NCI-H510A (cell line): ENCODE measurements around the gene TNFSF18.

Source experiments
- DNase-seq: peaks from one replicate; lab custom pipeline; 2025; lab: John Stamatoyannopoulos, UW

Gene TNFSF18

DNA sequence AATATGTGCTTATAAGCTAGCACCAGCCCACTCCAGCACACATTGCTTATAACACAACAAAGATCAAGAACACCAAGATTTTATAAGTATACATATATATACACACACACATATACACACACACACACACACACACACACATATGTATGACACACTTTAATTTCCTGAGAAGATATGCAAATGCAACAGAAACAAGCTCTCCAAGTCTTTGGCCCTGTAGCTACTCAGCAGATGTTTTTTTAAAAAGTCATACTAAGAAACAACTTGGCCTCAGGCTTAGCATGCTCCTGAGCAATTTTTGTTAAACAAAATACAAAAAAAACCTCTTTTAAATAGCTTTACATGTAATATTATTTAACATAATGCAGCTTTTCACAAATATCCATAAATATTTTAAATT lies 11.1 kb downstream of the TNFSF18 start:
- DNase-seq, result no peak

- no peak for DNase-seq
Observed at GRCh38 chr1:173038875-173039554, 11.7 kb downstream of the TNFSF18 start.

DNA sequence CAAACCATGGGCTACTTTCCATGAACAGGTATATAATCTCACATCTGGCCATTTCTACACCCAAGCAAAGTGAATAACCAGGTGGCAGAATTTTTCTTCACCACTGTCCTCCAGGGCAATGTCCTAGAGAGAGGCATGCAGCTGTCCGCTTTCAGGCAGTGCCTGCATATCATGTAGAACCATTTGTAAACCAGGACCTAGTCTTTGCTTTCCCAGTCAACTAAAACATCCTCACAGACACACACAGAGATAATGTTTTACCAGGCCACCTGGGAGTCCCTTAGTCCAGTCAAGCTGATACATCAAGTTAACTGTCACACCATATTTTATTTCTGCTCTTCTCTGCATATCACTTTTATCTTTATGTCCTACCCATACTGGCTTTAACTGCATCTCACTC lies 26.2 kb downstream of the TNFSF18 start:
- no peak for DNase-seq

- DNase-seq, result no peak
Observed at GRCh38 chr1:173023343-173023742, 27.4 kb downstream of the TNFSF18 start.

- no peak for DNase-seq
Observed at GRCh38 chr1:173020138-173020750, 30.5 kb downstream of the TNFSF18 start.

GRCh38 chr1:173017792-173018191 lies 32.9 kb downstream of the TNFSF18 start:
- no peak for DNase-seq

- DNase-seq, result no peak
Observed at GRCh38 chr1:173016419-173016818, 34.3 kb downstream of the TNFSF18 start.

- DNase-seq, result no peak
Observed at GRCh38 chr1:173015629-173016028, 35.1 kb downstream of the TNFSF18 start.

DNA sequence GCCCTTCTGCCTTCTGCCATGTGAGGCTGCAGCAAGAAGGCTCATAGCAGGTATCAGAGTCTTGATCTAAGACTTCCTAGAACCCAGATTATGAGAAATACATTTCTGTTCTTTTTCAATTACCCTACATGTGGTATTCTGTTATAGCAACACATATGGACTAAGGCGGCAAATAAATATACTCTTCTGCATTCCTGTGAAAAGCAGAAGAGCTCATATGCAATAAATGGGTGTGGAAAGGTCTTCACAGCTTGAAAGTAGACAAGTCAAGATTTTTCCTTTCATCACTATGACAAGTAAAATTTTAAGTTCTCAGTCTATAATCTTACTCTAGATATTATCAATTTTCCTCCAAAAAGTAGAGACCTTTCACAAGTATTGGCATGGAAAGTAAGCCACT lies 36.6 kb downstream of the TNFSF18 start:
- no peak for DNase-seq

- no peak for DNase-seq
Observed at GRCh38 chr1:173012126-173012525, 38.6 kb downstream of the TNFSF18 start.

GRCh38 chr1:173009597-173009996 lies 41.1 kb downstream of the TNFSF18 start:
- no peak for DNase-seq

DNA sequence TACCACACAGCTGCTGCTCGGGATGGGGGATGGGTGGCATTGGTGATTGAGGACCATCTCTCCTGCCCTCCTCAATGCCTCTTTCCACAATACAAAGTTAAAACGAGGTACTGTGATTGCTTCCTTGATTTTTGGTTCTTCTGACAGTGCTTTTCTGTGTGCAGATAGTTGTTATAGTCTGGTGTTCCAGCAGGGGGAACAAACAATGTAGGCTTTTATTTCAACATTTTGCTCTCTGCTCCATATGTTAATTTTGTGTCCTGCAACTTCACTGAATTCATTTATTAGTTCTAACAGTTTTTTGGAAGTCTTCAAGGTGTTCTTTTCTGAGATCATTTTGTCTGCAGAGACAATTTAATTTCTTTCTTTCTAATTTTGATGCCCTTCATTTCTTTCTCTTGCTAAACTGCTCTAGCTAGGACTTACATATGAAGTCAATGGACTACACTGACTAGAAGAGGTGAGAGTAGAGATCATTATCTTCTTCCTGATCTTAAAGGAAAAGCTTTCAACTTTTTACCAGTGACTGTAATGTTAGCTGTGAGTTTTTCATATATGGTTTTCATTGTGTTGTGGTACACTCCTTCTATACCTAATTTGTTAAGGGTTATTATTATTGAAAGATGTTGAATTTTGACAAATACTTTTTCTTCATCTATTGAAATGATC lies 45.4 kb downstream of the TNFSF18 start:
- no peak for DNase-seq

GRCh38 chr1:173002891-173003838 lies 47.6 kb downstream of the TNFSF18 start:
- no peak for DNase-seq

- no peak for DNase-seq
Observed at GRCh38 chr1:172999349-172999748, 51.4 kb downstream of the TNFSF18 start.

DNA sequence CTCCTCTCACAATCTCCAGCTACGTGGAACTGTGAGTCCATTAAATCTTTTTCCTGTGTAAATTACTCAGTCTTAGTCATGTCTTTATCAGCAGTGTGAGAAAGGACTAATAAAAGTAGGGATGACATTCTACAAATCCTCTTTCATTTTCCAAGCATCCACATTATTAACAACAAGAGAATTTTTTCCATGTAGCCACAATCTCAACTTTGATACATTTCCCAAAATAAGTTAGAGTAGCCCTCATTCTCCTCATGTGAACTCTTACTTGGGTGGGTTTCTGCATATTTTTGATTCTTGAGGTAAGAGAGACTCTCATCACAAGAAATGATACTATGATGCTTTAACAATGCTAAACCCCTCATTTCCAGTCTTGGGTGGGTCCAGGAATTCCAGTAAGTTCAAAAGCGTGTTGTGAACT lies 52.8 kb downstream of the TNFSF18 start:
- DNase-seq, result no peak

DNA sequence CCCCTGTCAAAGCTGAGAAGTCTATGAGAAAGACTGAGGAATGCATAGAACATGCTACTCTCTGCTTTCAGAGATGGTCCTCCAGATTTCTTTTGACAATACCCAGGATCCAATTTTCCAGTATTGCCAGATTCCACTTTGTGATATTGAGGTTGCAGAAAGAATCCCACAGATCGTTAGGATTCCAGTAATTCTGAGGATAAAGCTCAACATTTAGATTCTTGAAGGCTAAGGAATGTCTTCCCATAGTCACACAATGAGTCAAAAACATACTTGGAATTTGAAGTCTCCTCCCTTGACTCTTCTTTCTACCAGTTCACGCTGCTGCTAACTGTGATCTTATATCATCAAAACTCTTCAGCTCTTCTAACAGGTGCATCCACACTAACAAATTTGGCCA lies 57.1 kb downstream of the TNFSF18 start:
- DNase-seq, result no peak

GRCh38 chr1:172991674-172992400 lies 58.9 kb downstream of the TNFSF18 start:
- no peak for DNase-seq

- DNase-seq, result no peak
Observed at GRCh38 chr1:172990598-172991215, 60.0 kb downstream of the TNFSF18 start.
